GM18505 (cell line): ENCODE results near the gene MYH14.

ENCODE experiments used
- ATAC-seq: cut with Tn5 transposase; IDR thresholded peaks from one replicate; pipeline ENCODE4 v1.9.1; 2021; ENCODE audit not compliant: unreplicated experiment
- POLR2A ChIP-seq: IDR thresholded peaks from 4 replicates; pipeline ENCODE4 v1.6.1; 2011; ENCODE audit warnings: borderline replicate concordance; ENCODE audit not compliant: insufficient read depth, insufficient read length; ENCODE audit errors: extremely low read depth

Gene MYH14

DNA sequence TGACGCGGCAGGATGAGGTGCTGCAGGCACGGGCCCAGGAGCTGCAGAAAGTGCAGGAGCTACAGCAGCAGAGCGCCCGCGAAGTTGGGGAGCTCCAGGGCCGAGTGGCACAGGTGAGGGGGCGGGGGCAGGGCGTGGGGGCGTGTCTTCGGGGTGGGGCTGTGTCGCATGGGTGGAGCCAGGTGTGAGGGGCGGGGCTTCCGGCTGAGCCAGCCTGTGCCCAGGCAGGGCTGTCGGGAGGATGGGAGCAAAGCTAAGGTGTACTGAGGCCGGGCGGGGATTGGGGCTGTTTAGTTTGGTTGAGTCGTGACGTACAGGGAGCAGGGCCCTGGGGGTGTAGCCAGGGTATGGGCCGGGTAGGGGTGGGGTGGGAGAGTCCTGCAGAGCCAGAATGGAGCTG, 63.5 kb downstream of the MYH14 start:
- no peak for ATAC-seq
- no peak for TF ChIP-seq POLR2A

DNA sequence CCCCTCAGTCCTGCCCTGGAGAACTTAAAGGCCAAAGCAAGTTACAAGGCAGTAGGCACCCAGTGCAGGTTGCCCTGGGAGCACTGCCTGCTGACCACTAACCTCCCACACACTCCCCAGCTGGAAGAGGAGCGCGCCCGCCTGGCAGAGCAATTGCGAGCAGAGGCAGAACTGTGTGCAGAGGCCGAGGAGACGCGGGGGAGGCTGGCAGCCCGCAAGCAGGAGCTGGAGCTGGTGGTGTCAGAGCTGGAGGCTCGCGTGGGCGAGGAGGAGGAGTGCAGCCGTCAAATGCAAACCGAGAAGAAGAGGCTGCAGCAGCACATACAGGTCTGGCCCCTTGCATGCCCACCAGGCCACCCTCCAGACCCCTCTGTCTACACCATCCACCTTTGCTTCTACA, 64.6 kb downstream of the MYH14 start:
- no peak for ATAC-seq
- no peak for TF ChIP-seq POLR2A

DNA sequence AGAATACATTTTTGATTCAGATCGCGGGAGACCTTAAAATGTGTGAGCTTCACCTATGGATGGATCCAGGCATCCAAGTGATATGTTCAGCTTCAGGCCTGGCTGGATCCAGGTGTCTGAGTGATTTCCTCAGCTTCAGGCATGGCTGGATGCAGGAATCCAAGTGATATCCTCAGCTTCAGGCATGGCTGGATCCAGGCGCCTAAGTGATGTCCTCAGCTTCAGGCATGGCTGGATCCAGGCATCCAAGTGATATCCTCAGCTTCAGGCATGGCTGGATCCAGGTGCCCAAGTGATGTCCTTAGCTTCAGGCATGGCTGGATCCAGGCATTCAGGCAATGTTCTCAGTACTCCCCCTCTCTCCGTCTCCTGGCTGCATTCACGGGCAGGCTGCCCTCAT, 65.1 kb downstream of the MYH14 start:
- TF ChIP-seq POLR2A: no peak

DNA sequence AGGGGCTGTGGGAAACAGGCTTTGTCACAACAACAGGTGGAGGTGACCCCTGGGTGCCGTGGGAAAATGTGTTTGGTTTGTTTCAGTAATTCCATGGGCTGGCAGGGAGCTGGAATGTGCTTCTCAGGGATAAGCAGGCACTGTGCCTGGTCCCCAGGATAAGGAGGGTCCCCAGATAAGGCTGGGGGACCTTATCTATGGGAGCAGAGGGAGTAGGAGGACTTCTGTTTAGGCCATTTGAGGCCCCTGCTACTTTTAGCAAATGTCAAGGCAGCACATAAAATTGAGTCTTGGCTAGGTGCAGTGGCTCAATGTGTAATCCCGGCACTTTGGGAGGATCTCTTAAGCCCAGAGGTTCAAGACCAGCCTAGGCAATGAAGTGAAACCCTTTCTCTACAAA, 66.2 kb downstream of the MYH14 start:
- no peak for ATAC-seq
- TF ChIP-seq POLR2A: no peak

More for the DNA sequence above, 65.1 kb downstream of the MYH14 start:
- no peak for ATAC-seq

GRCh38 chr19:50272263-50272897, 69.0 kb downstream of the MYH14 start:
- TF ChIP-seq POLR2A: no peak
- ATAC-seq: no peak

GRCh38 chr19:50273821-50274220, 70.4 kb downstream of the MYH14 start:
- TF ChIP-seq POLR2A: no peak

DNA sequence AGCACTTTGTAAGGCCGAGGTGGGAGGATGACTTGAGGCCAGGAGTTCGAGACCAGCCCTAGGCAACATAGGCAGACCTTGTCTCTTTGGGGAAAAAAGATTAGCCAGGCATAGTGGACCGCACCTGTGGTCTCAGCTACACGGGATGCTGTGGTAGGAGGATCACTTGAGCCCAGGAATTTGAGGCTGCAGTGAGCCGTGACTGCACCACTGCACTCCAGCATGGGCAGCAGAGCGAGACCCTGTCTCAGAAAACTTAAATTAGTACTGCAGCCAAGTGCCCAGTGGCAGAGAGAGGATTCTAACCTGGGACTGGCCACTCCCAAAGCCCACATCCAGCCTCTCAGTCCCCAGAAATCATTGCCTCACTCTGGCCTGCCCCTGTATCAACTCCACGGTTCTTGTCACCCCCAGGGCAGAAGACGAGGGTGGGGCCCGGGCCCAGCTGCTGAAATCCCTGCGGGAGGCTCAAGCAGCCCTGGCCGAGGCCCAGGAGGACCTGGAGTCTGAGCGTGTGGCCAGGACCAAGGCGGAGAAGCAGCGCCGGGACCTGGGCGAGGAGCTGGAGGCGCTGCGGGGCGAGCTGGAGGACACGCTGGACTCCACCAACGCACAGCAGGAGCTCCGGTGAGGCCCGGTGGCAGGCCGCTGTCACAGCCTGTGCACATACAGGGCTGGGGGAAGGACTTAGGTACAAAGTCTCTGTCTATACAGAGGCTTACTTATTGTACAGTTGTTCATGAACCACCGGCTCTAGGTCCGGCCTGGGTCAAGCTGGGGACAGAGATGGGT, 72.4 kb downstream of the MYH14 start:
- TF ChIP-seq POLR2A: no peak
- ATAC-seq: no peak

More at GRCh38 chr19:50273821-50274220, 70.4 kb downstream of the MYH14 start:
- no peak for ATAC-seq

- no peak for ATAC-seq
- no peak for TF ChIP-seq POLR2A
These were observed 73.1 kb downstream of the MYH14 start for GRCh38 chr19:50276370-50277063.

DNA sequence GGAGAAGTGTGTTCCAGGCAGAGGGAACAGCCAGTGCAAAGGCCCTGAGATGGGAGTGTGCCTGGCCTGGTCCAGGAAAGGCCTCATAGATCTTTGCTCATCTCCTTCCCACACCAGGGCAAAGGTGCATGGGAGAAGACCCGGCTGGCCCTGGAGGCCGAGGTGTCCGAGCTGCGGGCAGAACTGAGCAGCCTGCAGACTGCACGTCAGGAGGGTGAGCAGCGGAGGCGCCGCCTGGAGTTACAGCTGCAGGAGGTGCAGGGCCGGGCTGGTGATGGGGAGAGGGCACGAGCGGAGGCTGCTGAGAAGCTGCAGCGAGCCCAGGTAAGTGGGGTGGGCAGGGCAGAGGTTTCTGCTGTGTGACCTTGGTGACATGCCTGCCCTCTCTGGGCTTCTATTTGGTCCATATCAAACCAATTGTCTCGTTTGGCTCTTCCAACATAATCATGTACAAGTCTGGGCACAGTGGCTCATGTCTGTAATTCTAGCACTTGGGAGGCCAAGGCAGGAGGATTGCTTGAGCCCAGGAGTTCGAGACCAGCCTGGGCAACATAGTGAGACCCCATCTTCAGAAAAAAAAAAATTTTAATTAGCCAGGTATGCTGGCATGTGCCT, 74.7 kb downstream of the MYH14 start:
- TF ChIP-seq POLR2A: no peak
- ATAC-seq: no peak

GRCh38 chr19:50280074-50280473, 76.7 kb downstream of the MYH14 start:
- ATAC-seq: no peak
- no peak for TF ChIP-seq POLR2A

- TF ChIP-seq POLR2A: no peak
These were observed 77.6 kb downstream of the MYH14 start for GRCh38 chr19:50280983-50281382.

GRCh38 chr19:50281491-50281890, 78.1 kb downstream of the MYH14 start:
- no peak for ATAC-seq

More at GRCh38 chr19:50280983-50281382, 77.6 kb downstream of the MYH14 start:
- no peak for ATAC-seq

DNA sequence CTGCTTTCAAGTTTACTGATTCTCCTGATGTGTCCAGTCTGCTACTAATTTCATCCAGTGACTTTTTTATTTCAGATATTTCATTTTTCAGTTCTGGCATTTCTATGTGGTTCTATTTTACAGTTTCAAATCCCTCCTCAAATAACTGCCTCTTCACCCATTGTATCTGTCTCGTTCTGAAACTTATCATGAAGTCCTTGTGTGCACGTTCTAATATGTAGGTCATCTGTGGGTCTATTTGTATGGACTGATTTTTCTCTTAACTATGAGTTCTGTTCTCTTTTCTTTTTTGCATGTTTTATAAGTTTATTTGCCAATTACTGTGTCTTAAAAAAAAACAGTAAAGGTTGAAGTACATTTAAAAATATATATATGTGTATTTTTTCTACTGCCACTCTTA, 82.4 kb downstream of the MYH14 start:
- TF ChIP-seq POLR2A: no peak
- no peak for ATAC-seq

More at GRCh38 chr19:50281491-50281890, 78.1 kb downstream of the MYH14 start:
- TF ChIP-seq POLR2A: no peak
